ENCODE measurements around the gene NGDN. TPM values are rescaled to one million over a fixed set of nuclear protein-coding genes. Genes with fewer than 3 reads are reported as not detected.

NGDN gene, protein sequence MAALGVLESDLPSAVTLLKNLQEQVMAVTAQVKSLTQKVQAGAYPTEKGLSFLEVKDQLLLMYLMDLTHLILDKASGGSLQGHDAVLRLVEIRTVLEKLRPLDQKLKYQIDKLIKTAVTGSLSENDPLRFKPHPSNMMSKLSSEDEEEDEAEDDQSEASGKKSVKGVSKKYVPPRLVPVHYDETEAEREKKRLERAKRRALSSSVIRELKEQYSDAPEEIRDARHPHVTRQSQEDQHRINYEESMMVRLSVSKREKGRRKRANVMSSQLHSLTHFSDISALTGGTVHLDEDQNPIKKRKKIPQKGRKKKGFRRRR
- 51.1 and 60.1 TPM in 2 replicates for total RNA-seq (ENCODE audit: low replicate concordance)

- Histone ChIP-seq H2AFZ (replicated peaks) (peak within 1 kb of the TSS; percentile 94), H3K4me1 (peaks cover 5% of the 10 kb centered on the region), H4K20me1 (ENCODE audit: low read depth) (no peaks in the 10 kb centered on the region), H3K9ac (peak within 1 kb of the TSS; percentile 96), H3K27me3 (peaks cover 4% of the 10 kb centered on the region), H3F3A (ENCODE audit: low read depth) (peaks cover 32% of the 10 kb centered on the region), H3K4me2 (peak within 1 kb of the TSS; percentile 91), H3K27ac (peak within 1 kb of the TSS; percentile 70), H3K4me3 (peak within 1 kb of the TSS; percentile 93), H3K36me3 (peaks cover 12% of the 10 kb centered on the region), H3K79me2 (ENCODE audit: low read depth) (peaks cover 21% of the 10 kb centered on the region), H3K9me3 (ENCODE audit: low read depth) (no peaks in the 10 kb centered on the region)
- no peak within 1 kb of the TSS for H3K4me3 Mint-ChIP-seq
- peak; percentile 98 for DNase-seq (ENCODE audit: low spot score)
- no peak within 1 kb of the TSS for H3K27ac Mint-ChIP-seq
- no peaks in the 10 kb centered on the region for H3K9me3 Mint-ChIP-seq
- H3K4me1 Mint-ChIP-seq, result peaks cover 7% of the 10 kb centered on the region
- TF ChIP-seq, protein P1, sequence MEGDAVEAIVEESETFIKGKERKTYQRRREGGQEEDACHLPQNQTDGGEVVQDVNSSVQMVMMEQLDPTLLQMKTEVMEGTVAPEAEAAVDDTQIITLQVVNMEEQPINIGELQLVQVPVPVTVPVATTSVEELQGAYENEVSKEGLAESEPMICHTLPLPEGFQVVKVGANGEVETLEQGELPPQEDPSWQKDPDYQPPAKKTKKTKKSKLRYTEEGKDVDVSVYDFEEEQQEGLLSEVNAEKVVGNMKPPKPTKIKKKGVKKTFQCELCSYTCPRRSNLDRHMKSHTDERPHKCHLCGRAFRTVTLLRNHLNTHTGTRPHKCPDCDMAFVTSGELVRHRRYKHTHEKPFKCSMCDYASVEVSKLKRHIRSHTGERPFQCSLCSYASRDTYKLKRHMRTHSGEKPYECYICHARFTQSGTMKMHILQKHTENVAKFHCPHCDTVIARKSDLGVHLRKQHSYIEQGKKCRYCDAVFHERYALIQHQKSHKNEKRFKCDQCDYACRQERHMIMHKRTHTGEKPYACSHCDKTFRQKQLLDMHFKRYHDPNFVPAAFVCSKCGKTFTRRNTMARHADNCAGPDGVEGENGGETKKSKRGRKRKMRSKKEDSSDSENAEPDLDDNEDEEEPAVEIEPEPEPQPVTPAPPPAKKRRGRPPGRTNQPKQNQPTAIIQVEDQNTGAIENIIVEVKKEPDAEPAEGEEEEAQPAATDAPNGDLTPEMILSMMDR (IDR thresholded peaks at IDR 0.05), result peak; percentile 78
- TF ChIP-seq EZH2 (IDR thresholded peaks at IDR 0.05) (no peak), EZH2phosphoT487 (IDR thresholded peaks at IDR 0.05) (no peak)
- H3K27me3 Mint-ChIP-seq (ENCODE audit: insufficient read depth, low read depth), result peaks cover 2% of the 10 kb centered on the region
- peaks cover 10% of the 10 kb centered on the region for H3K36me3 Mint-ChIP-seq
Measured at GRCh38 chr14:23469127-23469905, at the start of gene NGDN. Gene NGDN (plus strand): TSS chr14:23469703. CDS start chr14:23469716, 13 bp downstream.

- Mint-ChIP-seq H3K36me3 (peaks cover 3% of the 10 kb centered on the region), H3K4me3 (no peak overlapping the region), H3K27me3 (ENCODE audit: insufficient read depth, low read depth) (peaks cover 7% of the 10 kb centered on the region), H3K4me1 (peaks cover 6% of the 10 kb centered on the region), H3K27ac (no peak overlapping the region), H3K9me3 (no peaks in the 10 kb centered on the region)
- no peaks in the 10 kb centered on the region for H3K9me3 ChIP-seq (ENCODE audit: low read depth)
- no peak overlapping the region for H3K4me2 ChIP-seq
- no peak overlapping the region for H3K9ac ChIP-seq
- H4K20me1 ChIP-seq (ENCODE audit: low read depth), result no peaks in the 10 kb centered on the region
- no peaks in the 10 kb centered on the region for H3K27me3 ChIP-seq
- H3K4me1 ChIP-seq, result no peaks in the 10 kb centered on the region
- H3K4me3 ChIP-seq, result no peak overlapping the region
- H3K79me2 ChIP-seq (ENCODE audit: low read depth), result no peaks in the 10 kb centered on the region
- no peak for DNase-seq (ENCODE audit: low spot score)
- H3F3A ChIP-seq (ENCODE audit: low read depth), result no peaks in the 10 kb centered on the region
- no peaks in the 10 kb centered on the region for H3K36me3 ChIP-seq
- H3K27ac ChIP-seq, result no peak overlapping the region
- H2AFZ ChIP-seq (replicated peaks), result no peak overlapping the region
- TF ChIP-seq EZH2phosphoT487 (IDR thresholded peaks at IDR 0.05), result no peak
- TF ChIP-seq, protein P1 (IDR thresholded peaks at IDR 0.05), result no peak
- TF ChIP-seq EZH2 (IDR thresholded peaks at IDR 0.05), result no peak
Measured at GRCh38 chr14:23421594-23421993, 47.9 kb upstream of the NGDN start.

- Mint-ChIP-seq H3K4me3 (no peak overlapping the region), H3K27ac (peak overlapping the region; percentile 59), H3K36me3 (peaks cover 3% of the 10 kb centered on the region), H3K9me3 (peaks cover 3% of the 10 kb centered on the region), H3K27me3 (ENCODE audit: insufficient read depth, low read depth) (peaks cover 8% of the 10 kb centered on the region), H3K4me1 (no peaks in the 10 kb centered on the region)
- DNase-seq (ENCODE audit: low spot score), result no peak
- H2AFZ ChIP-seq (replicated peaks), result no peak overlapping the region
- H3K36me3 ChIP-seq, result no peaks in the 10 kb centered on the region
- H3K9ac ChIP-seq, result no peak overlapping the region
- TF ChIP-seq EZH2 (IDR thresholded peaks at IDR 0.05), result no peak
- TF ChIP-seq, protein P1 (IDR thresholded peaks at IDR 0.05), result no peak
- TF ChIP-seq EZH2phosphoT487 (IDR thresholded peaks at IDR 0.05), result no peak
- no peaks in the 10 kb centered on the region for H3K79me2 ChIP-seq (ENCODE audit: low read depth)
- H3K9me3 ChIP-seq (ENCODE audit: low read depth), result no peaks in the 10 kb centered on the region
- H3K4me1 ChIP-seq, result no peaks in the 10 kb centered on the region
- H3K4me3 ChIP-seq, result no peak overlapping the region
- no peak overlapping the region for H3K27ac ChIP-seq
- no peaks in the 10 kb centered on the region for H3K27me3 ChIP-seq
- no peaks in the 10 kb centered on the region for H3F3A ChIP-seq (ENCODE audit: low read depth)
- H4K20me1 ChIP-seq (ENCODE audit: low read depth), result no peaks in the 10 kb centered on the region
- H3K4me2 ChIP-seq, result no peak overlapping the region
Measured at GRCh38 chr14:23423657-23424056, 45.8 kb upstream of the NGDN start.

Data from neural progenitor cell (in vitro differentiated cells).